ENCODE data around the gene ZMYND11. TPM values are rescaled to one million over a fixed set of nuclear protein-coding genes. Genes with fewer than 3 reads are reported as not detected.
"Not testable (repeated sequence)": the region's sequence is repeated elsewhere in the genome, so short reads cannot be mapped to it uniquely, and the experiment has no call there.

The ZMYND11 gene
- total and polyA plus RNA-seq, 2 experiments from 2014 or later = 31.5 to 70.2 TPM

DNA sequence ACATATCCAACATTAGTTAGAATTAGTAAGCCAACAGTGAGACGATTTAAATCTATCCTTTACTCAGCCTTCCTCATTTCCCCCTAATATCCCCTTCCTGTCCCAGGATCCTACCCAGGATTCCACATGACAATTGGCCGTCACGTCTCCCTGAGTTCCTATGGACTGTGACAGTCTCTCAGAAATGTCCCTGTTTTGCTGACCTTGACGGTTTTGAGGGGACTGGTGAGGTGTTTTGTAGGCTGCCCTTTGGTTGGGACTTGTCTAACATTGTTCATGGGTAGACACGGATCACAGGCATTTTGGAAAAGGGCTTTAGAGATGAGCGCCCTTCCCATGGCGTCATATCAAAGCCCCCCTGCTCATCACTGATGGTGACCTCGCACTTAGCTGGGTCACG lies 162.8 kb downstream of the ZMYND11 start:
- no peak overlapping the region for H3K27ac ChIP-seq
- H2AFZ ChIP-seq = no peak overlapping the region
- no peaks in the 10 kb centered on the region for H3K9me3 ChIP-seq (ENCODE audit: low read depth)
- 92% methylated on average over 9 of the region's 9 CpGs for WGBS (ENCODE audit: low lambda C conversion rate, missing lambda C conversion rate)
- H3K36me3 ChIP-seq (replicated peaks; ENCODE audit: insufficient read depth, low read depth) = no peaks in the 10 kb centered on the region
- no peaks in the 10 kb centered on the region for H3K4me1 ChIP-seq (ENCODE audit: insufficient read depth)
- no peaks in the 10 kb centered on the region for H3K79me2 ChIP-seq
- no peaks in the 10 kb centered on the region for H3K9me2 ChIP-seq (replicated peaks; ENCODE audit: insufficient read depth)
- TF ChIP-seq, protein P1, sequence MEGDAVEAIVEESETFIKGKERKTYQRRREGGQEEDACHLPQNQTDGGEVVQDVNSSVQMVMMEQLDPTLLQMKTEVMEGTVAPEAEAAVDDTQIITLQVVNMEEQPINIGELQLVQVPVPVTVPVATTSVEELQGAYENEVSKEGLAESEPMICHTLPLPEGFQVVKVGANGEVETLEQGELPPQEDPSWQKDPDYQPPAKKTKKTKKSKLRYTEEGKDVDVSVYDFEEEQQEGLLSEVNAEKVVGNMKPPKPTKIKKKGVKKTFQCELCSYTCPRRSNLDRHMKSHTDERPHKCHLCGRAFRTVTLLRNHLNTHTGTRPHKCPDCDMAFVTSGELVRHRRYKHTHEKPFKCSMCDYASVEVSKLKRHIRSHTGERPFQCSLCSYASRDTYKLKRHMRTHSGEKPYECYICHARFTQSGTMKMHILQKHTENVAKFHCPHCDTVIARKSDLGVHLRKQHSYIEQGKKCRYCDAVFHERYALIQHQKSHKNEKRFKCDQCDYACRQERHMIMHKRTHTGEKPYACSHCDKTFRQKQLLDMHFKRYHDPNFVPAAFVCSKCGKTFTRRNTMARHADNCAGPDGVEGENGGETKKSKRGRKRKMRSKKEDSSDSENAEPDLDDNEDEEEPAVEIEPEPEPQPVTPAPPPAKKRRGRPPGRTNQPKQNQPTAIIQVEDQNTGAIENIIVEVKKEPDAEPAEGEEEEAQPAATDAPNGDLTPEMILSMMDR (IDR thresholded peaks at IDR 0.05; ENCODE audit: poor library complexity) = no peak
- no peak for TF ChIP-seq EZH2 (IDR thresholded peaks at IDR 0.05; ENCODE audit: borderline replicate concordance)
- no peak for TF ChIP-seq EZH2phosphoT487 (IDR thresholded peaks at IDR 0.05; ENCODE audit: low read depth, severe bottlenecking, unreplicated experiment)
- no peak overlapping the region for H3K4me3 ChIP-seq
- no peaks in the 10 kb centered on the region for H3K27me3 ChIP-seq
- DNase-seq (ENCODE audit: low spot score) = no peak
- no peak overlapping the region for H3K4me2 ChIP-seq
- H4K20me1 ChIP-seq (ENCODE audit: insufficient read depth, poor library complexity, severe bottlenecking) = no peaks in the 10 kb centered on the region

DNA sequence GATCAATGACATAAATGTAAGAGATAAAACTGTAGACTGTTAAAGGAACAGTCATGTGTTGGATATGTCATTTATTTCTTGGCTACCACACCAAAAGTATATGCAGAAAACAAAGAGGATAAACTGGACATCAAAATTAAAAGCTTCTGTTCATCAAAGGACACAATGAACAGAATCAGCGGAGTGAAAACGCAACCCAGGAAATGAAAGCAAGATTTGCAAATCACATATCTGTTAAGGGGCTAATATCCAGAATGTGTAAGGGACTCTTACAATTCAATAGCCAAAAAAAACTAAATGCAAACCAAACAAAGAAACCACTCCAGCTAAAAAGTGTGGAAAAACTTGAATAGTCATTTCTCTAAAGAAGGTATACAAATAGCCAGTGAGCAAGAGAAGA lies 164.3 kb downstream of the ZMYND11 start:
- H3K27ac ChIP-seq = no peak overlapping the region
- TF ChIP-seq EZH2 (IDR thresholded peaks at IDR 0.05; ENCODE audit: borderline replicate concordance) = no peak
- TF ChIP-seq, protein P1 (IDR thresholded peaks at IDR 0.05; ENCODE audit: poor library complexity) = no peak
- TF ChIP-seq EZH2phosphoT487 (IDR thresholded peaks at IDR 0.05; ENCODE audit: low read depth, severe bottlenecking, unreplicated experiment) = no peak
- H3K4me2 ChIP-seq = no peak overlapping the region
- no peaks in the 10 kb centered on the region for H3K4me1 ChIP-seq (ENCODE audit: insufficient read depth)
- H3K4me3 ChIP-seq = no peak overlapping the region
- H3K36me3 ChIP-seq (replicated peaks; ENCODE audit: insufficient read depth, low read depth) = no peaks in the 10 kb centered on the region
- H3K79me2 ChIP-seq = no peaks in the 10 kb centered on the region
- no peaks in the 10 kb centered on the region for H3K27me3 ChIP-seq
- H2AFZ ChIP-seq = no peak overlapping the region
- H3K9me3 ChIP-seq (ENCODE audit: low read depth) = no peaks in the 10 kb centered on the region
- no peak for DNase-seq (ENCODE audit: low spot score)
- H4K20me1 ChIP-seq (ENCODE audit: insufficient read depth, poor library complexity, severe bottlenecking) = no peaks in the 10 kb centered on the region
- no peaks in the 10 kb centered on the region for H3K9me2 ChIP-seq (replicated peaks; ENCODE audit: insufficient read depth)
- WGBS (ENCODE audit: low lambda C conversion rate, missing lambda C conversion rate) = 98% methylated on average over 2 of the region's 2 CpGs

DNA sequence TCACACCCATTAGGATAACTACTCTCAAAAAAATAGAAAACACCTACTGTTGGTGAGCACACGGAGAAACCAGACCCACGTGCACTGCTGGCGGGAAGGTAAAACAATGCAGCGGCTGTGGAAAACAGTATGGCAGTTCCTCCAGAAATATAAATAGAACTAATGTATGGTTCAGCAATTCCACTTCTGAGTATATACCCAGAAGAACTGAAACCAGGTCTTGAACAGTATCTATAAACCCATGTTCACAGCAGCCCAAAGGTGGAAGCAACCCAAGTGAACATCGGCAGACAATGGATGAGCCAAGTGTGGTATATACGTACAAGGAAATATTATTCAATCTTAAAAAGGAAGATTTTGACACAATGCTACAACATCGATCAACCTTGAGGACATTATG lies 164.7 kb downstream of the ZMYND11 start:
- Histone ChIP-seq H3K4me2 (no peak overlapping the region), H3K9me3 (ENCODE audit: low read depth) (no peaks in the 10 kb centered on the region), H3K27me3 (no peaks in the 10 kb centered on the region), H3K9me2 (replicated peaks; ENCODE audit: insufficient read depth) (no peaks in the 10 kb centered on the region), H3K36me3 (replicated peaks; ENCODE audit: insufficient read depth, low read depth) (no peaks in the 10 kb centered on the region), H3K79me2 (no peaks in the 10 kb centered on the region), H2AFZ (no peak overlapping the region), H4K20me1 (ENCODE audit: insufficient read depth, poor library complexity, severe bottlenecking) (no peaks in the 10 kb centered on the region), H3K4me1 (ENCODE audit: insufficient read depth) (no peaks in the 10 kb centered on the region), H3K4me3 (no peak overlapping the region), H3K27ac (no peak overlapping the region)
- WGBS (ENCODE audit: low lambda C conversion rate, missing lambda C conversion rate) = 97% methylated on average over 7 of the region's 7 CpGs
- TF ChIP-seq EZH2phosphoT487 (IDR thresholded peaks at IDR 0.05; ENCODE audit: low read depth, severe bottlenecking, unreplicated experiment) = no peak
- no peak for TF ChIP-seq EZH2 (IDR thresholded peaks at IDR 0.05; ENCODE audit: borderline replicate concordance)
- TF ChIP-seq, protein P1 (IDR thresholded peaks at IDR 0.05; ENCODE audit: poor library complexity) = no peak
- no peak for DNase-seq (ENCODE audit: low spot score)

DNA sequence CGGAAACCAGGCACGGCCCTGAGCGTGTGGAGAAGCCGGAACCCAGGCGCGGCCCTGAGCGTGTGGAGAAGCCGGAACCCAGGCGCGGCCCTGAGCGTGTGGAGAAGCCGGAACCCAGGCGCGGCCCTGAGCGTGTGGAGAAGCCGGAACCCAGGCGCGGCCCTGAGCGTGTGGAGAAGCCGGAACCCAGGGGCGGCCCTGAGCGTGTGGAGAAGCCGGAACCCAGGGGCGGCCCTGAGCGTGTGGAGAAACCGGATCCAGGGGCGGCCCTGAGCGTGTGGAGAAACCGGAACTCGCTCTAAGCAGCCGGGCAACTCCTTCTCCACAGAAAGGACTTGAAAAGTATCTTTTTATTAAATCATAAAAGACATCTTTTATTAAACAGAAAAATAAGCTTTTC lies 165.3 kb downstream of the ZMYND11 start:
- H3K9me2 ChIP-seq (replicated peaks; ENCODE audit: insufficient read depth); DNase-seq (ENCODE audit: low spot score); H3K36me3 ChIP-seq (replicated peaks; ENCODE audit: insufficient read depth, low read depth); H4K20me1 ChIP-seq (ENCODE audit: insufficient read depth, poor library complexity, severe bottlenecking); H3K9me3 ChIP-seq (ENCODE audit: low read depth); H3K4me1 ChIP-seq (ENCODE audit: insufficient read depth); H3K27ac ChIP-seq; H2AFZ ChIP-seq; H3K27me3 ChIP-seq; H3K79me2 ChIP-seq; H3K4me3 ChIP-seq; H3K4me2 ChIP-seq: not testable (repeated sequence)
- WGBS (ENCODE audit: low lambda C conversion rate, missing lambda C conversion rate) = 99% methylated on average over 23 of the region's 31 CpGs

Measured in hepatocyte (in vitro differentiated cells).